Kidney (tissue), 14 donors: ENCODE results near the gene RPL28. TPM values are rescaled to one million over a fixed set of nuclear protein-coding genes. Genes with fewer than 3 reads are reported as not detected.

Source experiments
- DNase-seq, 5 donors: peaks; one replicate each; pipeline ENCODE4 v3.0.0-alpha.2; 2013 to 2020
- FAIRE-seq: peaks from 2 replicates; lab custom pipeline; 2012; peaks lifted over from hg19 to GRCh38; lab: Jason Lieb, UNC
- H3K27ac ChIP-seq, 2 donors: one replicate each; pipeline ENCODE4 v1.7.0; 2013; ENCODE audit warnings: low read depth in 2 of 2, low read length in 2 of 2, inconsistent platforms in 1 of 2
- H3K27me3 ChIP-seq: one replicate; pipeline ENCODE4 v1.7.1; 2013; ENCODE audit warnings: low read length, inconsistent platforms; ENCODE audit not compliant: control insufficient read depth, insufficient read depth
- H3K36me3 ChIP-seq, 3 donors: one replicate each; pipeline versions ENCODE4 v1.7.0 to v1.7.1; 2013; ENCODE audit warnings: low read length in 3 of 3, control low read depth in 1 of 3, inconsistent platforms in 1 of 3; ENCODE audit not compliant: insufficient read depth in 3 of 3, control insufficient read depth in 2 of 3
- H3K4me1 ChIP-seq, 3 donors: one replicate each; pipeline versions ENCODE4 v1.7.0 to v1.7.1; 2013; ENCODE audit warnings: low read length in 3 of 3, inconsistent platforms in 1 of 3, low read depth in 1 of 3; ENCODE audit not compliant: control insufficient read depth in 2 of 3, insufficient read depth in 2 of 3
- H3K4me3 ChIP-seq, 3 donors: one replicate each; pipeline versions ENCODE4 v1.7.0 to v1.8.1; 2013; ENCODE audit warnings: low read length in 3 of 3, control low read depth in 1 of 3, inconsistent platforms in 1 of 3
- H3K9ac ChIP-seq, 3 donors: one replicate each; pipeline versions ENCODE4 v1.7.0 to v1.7.1; 2013; ENCODE audit warnings: low read length in 3 of 3, control low read depth in 1 of 3, inconsistent platforms in 1 of 3
- H3K9me3 ChIP-seq, 3 donors: one replicate each; pipeline versions ENCODE4 v1.7.0 to v1.7.1; 2013; ENCODE audit warnings: low read length in 3 of 3, control low read depth in 1 of 3, inconsistent platforms in 1 of 3; ENCODE audit not compliant: control insufficient read depth in 2 of 3, insufficient read depth in 1 of 3
- CTCF ChIP-seq: IDR thresholded peaks from 3 replicates; pipeline ENCODE4 v1.5.1; 2012; ENCODE audit warnings: mild to moderate bottlenecking, moderate library complexity, borderline replicate concordance; ENCODE audit not compliant: insufficient read depth; ENCODE audit errors: extremely low read depth
- intact Hi-C: fragments of 100-400 bp; cut with DNase I; formaldehyde crosslinking; loops from one replicate; pipeline ENCODE4 v1.11.1; 2022
- polyA plus RNA-seq: library from polyadenylated mRNA; stranded (reverse); fragments of 350-450 nt; fragmentation: Illumina TruSeq; extraction: RNeasy Lipid Tissue Mini Kit (QIAGEN cat#74804); gene quantifications from one replicate; pipeline ENCODE4 v1.2.3, GENCODE V29; 2014; ENCODE audit warnings: low read depth, low replicate concordance; ENCODE audit not compliant: insufficient read depth
- total RNA-seq: library from RNA; stranded (reverse); fragmentation: NEBNext Ultra II Directional; extraction: Animal tissue kit (Norgen Biotek cat#: 25700); gene quantifications from one replicate; pipeline ENCODE4 v1.2.1, GENCODE V29; 2021
- donor health status: control.
- donor health status: control.
- donor health status: control.
- donor health status: control.
- donor health status: control.
- donor health status: DM: yes; HTN: yes; CAD: no.
- donor health status: Normal renal cell carcinoma (clear cell type).

Gene RPL28
- total and polyA plus RNA-seq, 2 donors from 2014 or later, result 1,259 to 1,453 TPM

- no peak overlapping the region for H3K4me3 ChIP-seq
- H3K27ac ChIP-seq, result no peak overlapping the region
- peaks cover 0 to 4% (median 0%) of the 10 kb centered on the region in 3 donors for H3K4me1 ChIP-seq
- H3K9ac ChIP-seq, result no peak overlapping the region
- DNase-seq (no peak), FAIRE-seq (no peak)
- no peaks in the 10 kb centered on the region for H3K36me3 ChIP-seq
- H3K9me3 ChIP-seq, result no peaks in the 10 kb centered on the region
- TF ChIP-seq CTCF, result no peak
- H3K27me3 ChIP-seq, result peaks cover 34% of the 10 kb centered on the region
- intact Hi-C loops, result no loop called here
Observed at GRCh38 chr19:55439052-55439451, 53.3 kb downstream of the RPL28 start.

GRCh38 chr19:55440411-55441105 lies 54.8 kb downstream of the RPL28 start:
- FAIRE-seq (no peak), DNase-seq (peak in 1 of 5 donors; percentile 72)

DNA sequence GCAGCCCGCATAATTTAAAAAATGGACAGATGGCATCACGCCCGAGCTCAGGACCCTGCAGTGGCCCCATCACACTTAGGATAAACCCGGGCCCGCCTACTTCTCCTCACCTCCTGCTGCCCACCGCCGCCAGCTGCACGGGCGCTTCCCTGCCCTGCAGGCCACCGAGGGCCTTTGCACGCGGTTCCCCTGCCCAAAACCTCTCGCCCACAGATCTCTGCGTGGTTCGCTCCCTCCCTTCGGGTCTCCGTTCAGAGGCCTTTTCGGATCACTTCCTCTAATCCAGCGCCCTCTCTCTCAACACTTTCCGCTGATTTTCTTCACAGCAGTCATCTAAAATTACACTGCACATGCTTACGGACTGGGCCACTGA lies 55.6 kb downstream of the RPL28 start:
- peaks cover 40% of the 10 kb centered on the region for H3K27me3 ChIP-seq
- TF ChIP-seq CTCF, result no peak
- H3K9ac ChIP-seq, result no peak overlapping the region
- no peak overlapping the region for H3K27ac ChIP-seq
- peaks cover 0 to 4% (median 0%) of the 10 kb centered on the region in 3 donors for H3K4me1 ChIP-seq
- intact Hi-C loops, result no loop called here
- H3K4me3 ChIP-seq, result no peak overlapping the region
- no peak for DNase-seq
- FAIRE-seq, result no peak
- H3K9me3 ChIP-seq, result no peaks in the 10 kb centered on the region
- no peaks in the 10 kb centered on the region for H3K36me3 ChIP-seq

More at GRCh38 chr19:55440411-55441105, 54.8 kb downstream of the RPL28 start:
- Histone ChIP-seq H3K4me1 (peaks cover 0 to 4% (median 0%) of the 10 kb centered on the region in 3 donors), H3K36me3 (no peaks in the 10 kb centered on the region), H3K27ac (no peak overlapping the region), H3K9ac (no peak overlapping the region), H3K4me3 (no peak overlapping the region), H3K9me3 (no peaks in the 10 kb centered on the region), H3K27me3 (peaks cover 37% of the 10 kb centered on the region)
- no peak for TF ChIP-seq CTCF
- intact Hi-C loops, result no loop called here
